ENCODE data around the gene MVB12B. TPM values are rescaled to one million over a fixed set of nuclear protein-coding genes. Genes with fewer than 3 reads are reported as not detected.

The MVB12B gene
- total RNA-seq, 2 donors from 2014 or later: 5.9 to 8.7 TPM

GRCh38 chr9:126295936-126296600 is 30.6 kb upstream of the MVB12B start:
- TF ChIP-seq CTCF (IDR thresholded peaks at IDR 0.05): no peak
- H3K27ac ChIP-seq: no peak overlapping the region
- DNase-seq (ENCODE audit: low spot score): no peak
- no peaks in the 10 kb centered on the region for H3K4me1 ChIP-seq
- H3K36me3 ChIP-seq: no peaks in the 10 kb centered on the region
- no peak overlapping the region for H3K4me3 ChIP-seq
- H3K27me3 ChIP-seq: no peaks in the 10 kb centered on the region
- no peaks in the 10 kb centered on the region for H3K9me3 ChIP-seq

GRCh38 chr9:126296687-126297086 is 29.9 kb upstream of the MVB12B start:
- Histone ChIP-seq H3K4me1 (no peaks in the 10 kb centered on the region), H3K4me3 (no peak overlapping the region), H3K36me3 (no peaks in the 10 kb centered on the region), H3K9me3 (no peaks in the 10 kb centered on the region), H3K27ac (no peak overlapping the region), H3K27me3 (no peaks in the 10 kb centered on the region)
- TF ChIP-seq CTCF (IDR thresholded peaks at IDR 0.05): no peak
- no peak for DNase-seq (ENCODE audit: low spot score)

- H3K27me3 ChIP-seq: no peaks in the 10 kb centered on the region
- H3K27ac ChIP-seq: no peak overlapping the region
- no peak for TF ChIP-seq CTCF (IDR thresholded peaks at IDR 0.05)
- H3K4me1 ChIP-seq: no peaks in the 10 kb centered on the region
- H3K9me3 ChIP-seq: no peaks in the 10 kb centered on the region
- DNase-seq (ENCODE audit: low spot score): no peak
- H3K36me3 ChIP-seq: no peaks in the 10 kb centered on the region
- no peak overlapping the region for H3K4me3 ChIP-seq
These were observed 29.0 kb upstream of the MVB12B start for GRCh38 chr9:126297661-126298060.

GRCh38 chr9:126298063-126298801 is 28.4 kb upstream of the MVB12B start:
- Histone ChIP-seq H3K4me1 (no peaks in the 10 kb centered on the region), H3K27me3 (no peaks in the 10 kb centered on the region), H3K36me3 (no peaks in the 10 kb centered on the region), H3K9me3 (no peaks in the 10 kb centered on the region), H3K27ac (no peak overlapping the region), H3K4me3 (no peak overlapping the region)
- no peak for TF ChIP-seq CTCF (IDR thresholded peaks at IDR 0.05)
- no peak for DNase-seq (ENCODE audit: low spot score)

- Histone ChIP-seq H3K36me3 (no peaks in the 10 kb centered on the region), H3K4me1 (no peaks in the 10 kb centered on the region), H3K4me3 (no peak overlapping the region), H3K9me3 (no peaks in the 10 kb centered on the region), H3K27me3 (no peaks in the 10 kb centered on the region), H3K27ac (no peak overlapping the region)
- DNase-seq (ENCODE audit: low spot score): no peak
- no peak for TF ChIP-seq CTCF (IDR thresholded peaks at IDR 0.05)
These were observed 26.8 kb upstream of the MVB12B start for GRCh38 chr9:126299706-126300276.
